ENCODE measurements around the gene TMEM145.

The TMEM145 gene

DNA sequence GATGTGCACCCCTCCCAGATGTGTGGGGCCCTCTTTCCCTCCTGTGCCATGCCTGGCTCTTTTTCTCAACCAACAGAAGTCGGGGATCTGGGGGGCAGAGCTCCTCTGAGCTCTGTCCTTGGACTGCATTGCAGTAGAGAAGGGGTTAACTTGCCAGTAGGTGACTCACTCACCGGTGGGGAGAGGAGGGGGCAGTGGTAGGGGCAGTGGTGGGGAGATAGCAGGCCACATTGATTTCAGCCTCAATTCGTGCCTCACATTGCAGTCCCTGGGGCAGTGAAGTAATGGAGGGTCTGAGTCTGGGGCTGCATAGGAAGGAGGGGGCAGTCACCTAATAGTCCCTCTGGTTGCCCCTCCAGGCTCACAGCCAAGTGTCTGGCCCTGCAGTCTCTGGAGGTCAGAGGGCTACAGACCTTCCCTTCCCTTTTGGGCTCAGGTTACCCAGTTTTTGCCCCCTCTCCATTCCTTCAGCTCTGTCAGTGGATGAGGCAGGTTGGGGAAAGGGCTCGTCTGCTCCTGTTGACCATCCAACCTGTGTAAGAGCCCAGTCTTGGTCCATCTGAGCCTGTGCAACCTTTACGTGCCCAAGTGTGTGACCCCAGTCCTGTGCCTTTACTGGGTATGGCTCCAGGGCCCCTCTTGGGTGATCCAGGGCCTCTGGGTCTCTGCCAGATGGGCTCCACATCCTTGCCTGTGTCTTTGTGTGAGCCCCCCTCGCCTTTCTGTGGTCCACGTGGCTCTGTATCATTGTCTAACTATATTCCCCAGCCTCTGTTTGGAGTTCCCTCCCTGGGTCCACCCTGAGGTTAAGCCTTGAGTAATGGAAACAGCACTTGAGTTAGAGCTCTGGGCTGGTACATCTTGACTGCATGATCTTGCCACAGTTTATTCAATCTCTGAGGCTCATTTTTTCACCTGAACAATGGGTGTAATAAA, 31.0 kb upstream of the TMEM145 start:
- H3K4me3 ChIP-seq (replicated peaks; ENCODE audit: low read depth, low read length) = peak overlapping the region; percentile 69
- DNase-seq (ENCODE audit: low read depth) = peak; percentile 60
- TF ChIP-seq, protein P1, sequence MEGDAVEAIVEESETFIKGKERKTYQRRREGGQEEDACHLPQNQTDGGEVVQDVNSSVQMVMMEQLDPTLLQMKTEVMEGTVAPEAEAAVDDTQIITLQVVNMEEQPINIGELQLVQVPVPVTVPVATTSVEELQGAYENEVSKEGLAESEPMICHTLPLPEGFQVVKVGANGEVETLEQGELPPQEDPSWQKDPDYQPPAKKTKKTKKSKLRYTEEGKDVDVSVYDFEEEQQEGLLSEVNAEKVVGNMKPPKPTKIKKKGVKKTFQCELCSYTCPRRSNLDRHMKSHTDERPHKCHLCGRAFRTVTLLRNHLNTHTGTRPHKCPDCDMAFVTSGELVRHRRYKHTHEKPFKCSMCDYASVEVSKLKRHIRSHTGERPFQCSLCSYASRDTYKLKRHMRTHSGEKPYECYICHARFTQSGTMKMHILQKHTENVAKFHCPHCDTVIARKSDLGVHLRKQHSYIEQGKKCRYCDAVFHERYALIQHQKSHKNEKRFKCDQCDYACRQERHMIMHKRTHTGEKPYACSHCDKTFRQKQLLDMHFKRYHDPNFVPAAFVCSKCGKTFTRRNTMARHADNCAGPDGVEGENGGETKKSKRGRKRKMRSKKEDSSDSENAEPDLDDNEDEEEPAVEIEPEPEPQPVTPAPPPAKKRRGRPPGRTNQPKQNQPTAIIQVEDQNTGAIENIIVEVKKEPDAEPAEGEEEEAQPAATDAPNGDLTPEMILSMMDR (IDR thresholded peaks at IDR 0.05; ENCODE audit: low read length, missing control alignments) = no peak

DNA sequence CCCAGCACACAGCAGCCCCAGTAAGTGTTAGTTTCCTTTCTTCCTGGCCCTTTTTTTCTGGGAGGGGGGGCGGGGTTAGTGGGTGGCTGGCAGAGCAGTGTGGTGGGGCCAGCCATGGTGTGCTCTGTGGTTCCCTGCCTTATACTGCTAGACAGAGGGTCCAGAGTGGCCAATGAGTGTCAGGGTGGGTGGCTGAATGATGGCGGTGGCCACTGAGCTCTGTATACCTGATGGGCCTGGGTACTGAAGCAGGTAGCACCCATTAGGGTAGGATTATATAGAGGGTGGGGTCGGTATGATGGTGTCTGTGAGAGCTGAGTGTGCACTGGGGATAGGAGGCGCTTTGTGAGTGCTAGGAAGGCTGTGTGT, 30.3 kb upstream of the TMEM145 start:
- TF ChIP-seq, protein P1 (IDR thresholded peaks at IDR 0.05; ENCODE audit: low read length, missing control alignments) = no peak

DNA sequence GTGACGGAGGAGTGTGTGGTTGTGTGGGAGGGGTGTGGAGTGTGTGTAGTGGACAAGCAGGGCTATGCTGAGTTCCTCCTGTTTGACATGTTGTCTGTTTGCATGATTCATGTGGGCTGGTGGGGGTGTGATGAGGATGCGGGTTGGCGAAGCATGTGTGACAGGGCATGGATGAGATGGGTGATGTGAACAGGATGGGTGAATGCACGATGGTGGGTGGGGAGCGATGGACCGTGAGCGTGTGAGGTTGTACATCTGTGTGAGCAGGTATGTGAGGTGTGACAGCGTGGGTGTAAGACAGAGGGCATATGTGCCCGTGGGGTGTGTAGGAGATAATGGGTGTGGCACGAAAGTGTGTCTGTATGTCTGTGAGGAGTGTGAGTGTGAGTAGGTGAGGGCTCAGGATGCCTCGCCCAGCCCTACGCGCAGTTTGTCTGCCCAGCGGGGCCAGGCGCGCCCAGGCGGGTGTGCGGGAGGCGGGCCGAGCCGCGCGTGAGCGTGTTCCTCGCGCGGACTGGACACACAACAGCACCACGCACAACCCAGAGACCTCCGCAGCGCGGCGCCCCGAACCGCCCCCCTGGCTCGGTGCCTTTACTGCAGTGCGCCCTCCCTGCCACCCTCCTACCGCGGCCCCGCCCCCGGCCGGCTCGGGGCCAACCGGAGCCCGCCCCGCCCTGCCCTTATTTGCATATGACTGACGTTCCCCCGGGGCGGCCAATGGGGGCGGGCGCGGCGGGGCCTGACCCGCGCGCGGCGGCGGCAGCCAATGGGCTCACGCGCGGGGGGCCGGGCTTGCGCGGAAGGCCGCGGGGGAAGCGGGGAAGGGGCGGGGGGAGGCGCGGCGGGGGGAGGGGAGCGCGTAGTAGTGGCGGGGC, 29.7 kb upstream of the TMEM145 start:
- peak overlapping the region; percentile 43 for H3K4me3 ChIP-seq (replicated peaks; ENCODE audit: low read depth, low read length)
- TF ChIP-seq, protein P1 (IDR thresholded peaks at IDR 0.05; ENCODE audit: low read length, missing control alignments) = no peak
- peak; percentile 92 for DNase-seq (ENCODE audit: low read depth)

More for the DNA sequence above, 30.3 kb upstream of the TMEM145 start:
- no peak for DNase-seq (ENCODE audit: low read depth)
- H3K4me3 ChIP-seq (replicated peaks; ENCODE audit: low read depth, low read length) = no peak overlapping the region

DNA sequence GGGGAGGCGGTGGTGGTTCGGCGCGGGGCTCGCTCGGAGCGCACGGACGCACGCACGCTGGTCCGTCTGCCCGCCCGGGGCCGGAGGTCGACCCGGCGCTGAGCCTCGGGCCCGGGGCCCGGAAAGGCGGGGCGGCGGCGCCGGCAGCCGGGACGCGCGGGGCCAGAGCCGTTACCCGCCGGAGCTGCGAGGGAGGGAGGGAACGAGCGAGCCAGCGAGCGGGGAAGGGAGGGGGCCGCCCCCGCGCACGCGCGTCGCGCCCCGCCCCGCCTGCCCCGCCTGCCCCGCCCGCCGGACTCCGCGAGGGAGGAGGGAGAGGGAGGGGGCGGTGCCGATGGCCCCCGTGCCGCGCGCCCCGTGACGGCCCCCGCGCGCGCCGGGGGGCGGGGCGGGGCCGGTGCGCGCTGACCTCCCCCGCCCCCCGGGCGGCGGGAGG, 29.0 kb upstream of the TMEM145 start:
- TF ChIP-seq, protein P1 (IDR thresholded peaks at IDR 0.05; ENCODE audit: low read length, missing control alignments) = no peak
- DNase-seq (ENCODE audit: low read depth) = peak; percentile 81
- peak overlapping the region; percentile 34 for H3K4me3 ChIP-seq (replicated peaks; ENCODE audit: low read depth, low read length)

DNA sequence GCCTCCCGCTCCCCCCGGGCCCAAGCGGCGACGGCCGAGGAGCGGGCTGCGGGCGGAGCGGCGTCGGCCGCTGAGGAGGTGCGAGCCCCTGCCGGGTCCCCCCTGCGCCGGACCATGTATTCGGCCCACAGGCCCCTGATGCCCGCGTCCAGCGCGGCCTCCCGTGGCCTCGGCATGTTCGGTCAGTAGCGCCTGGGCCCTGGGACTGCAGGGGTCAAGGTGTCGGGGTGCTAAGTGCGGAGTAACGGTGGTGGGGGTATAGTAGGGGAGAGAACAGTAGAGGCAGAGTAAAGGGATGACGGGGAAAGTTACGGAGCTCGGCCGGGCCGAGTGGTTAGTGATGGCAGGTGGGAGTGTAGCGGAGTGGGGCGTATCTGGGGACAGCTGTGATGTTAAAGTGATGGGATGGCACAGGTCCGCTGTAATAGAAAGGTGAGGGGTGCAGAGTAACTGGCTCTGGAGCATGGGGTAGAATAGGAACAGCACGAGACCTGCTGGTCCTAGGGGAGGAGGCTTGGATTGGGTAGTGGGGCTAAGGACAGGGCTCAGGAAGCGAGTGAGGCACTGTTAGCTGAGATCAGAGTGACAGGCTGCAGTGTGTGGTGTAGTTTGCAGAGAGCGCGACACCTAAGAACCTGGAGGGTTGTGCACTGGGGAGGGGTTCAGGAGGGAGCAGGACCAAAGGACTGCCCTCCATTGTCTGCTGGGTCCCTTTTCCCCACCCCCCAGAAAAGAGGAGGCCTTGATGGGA, 28.3 kb upstream of the TMEM145 start:
- DNase-seq (ENCODE audit: low read depth) = no peak
- peak overlapping the region; percentile 76 for H3K4me3 ChIP-seq (replicated peaks; ENCODE audit: low read depth, low read length)
- TF ChIP-seq, protein P1 (IDR thresholded peaks at IDR 0.05; ENCODE audit: low read length, missing control alignments) = no peak

DNA sequence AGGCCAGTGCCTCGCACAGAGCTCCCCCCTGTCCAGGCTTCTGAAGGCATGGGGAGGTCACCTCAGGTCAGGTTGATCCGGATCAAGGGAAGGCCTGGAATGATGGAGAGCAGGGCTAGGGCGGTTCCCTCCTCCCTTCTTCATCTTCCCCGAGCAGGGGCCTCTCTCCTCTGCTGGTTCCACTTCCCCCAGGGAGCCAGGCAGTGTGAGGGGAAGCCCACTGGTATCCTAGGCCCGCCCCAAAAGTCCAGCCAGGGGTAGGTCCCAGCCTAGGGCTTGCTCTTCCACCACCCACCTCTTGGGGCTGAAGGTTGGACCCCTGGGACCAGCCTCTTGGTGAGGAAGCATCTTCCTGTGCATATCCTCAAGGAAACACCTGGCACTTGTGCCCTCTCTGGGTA, 27.6 kb upstream of the TMEM145 start:
- no peak for DNase-seq (ENCODE audit: low read depth)
- TF ChIP-seq, protein P1 (IDR thresholded peaks at IDR 0.05; ENCODE audit: low read length, missing control alignments) = no peak
- H3K4me3 ChIP-seq (replicated peaks; ENCODE audit: low read depth, low read length) = peak overlapping the region; percentile 76

Measured in fibroblast of pulmonary artery (primary cell).